Erythroblast (primary cell): Measurements from ENCODE around the gene CA5A.

Source experiments
- GATA1 ChIP-seq: IDR thresholded peaks from 2 replicates; pipeline ENCODE4 v1.6.1; 2011; ENCODE audit warnings: low read depth, mild to moderate bottlenecking, control low read depth, low read length, moderate library complexity
- POLR2A ChIP-seq: IDR thresholded peaks from 2 replicates; pipeline ENCODE4 v1.6.1; 2011; ENCODE audit warnings: mild to moderate bottlenecking, low read length

GRCh38 chr16:87878704-87879103 is 57.6 kb downstream of the CA5A start:
- TF ChIP-seq POLR2A (no peak), GATA1 (no peak)
